H9 (cell line): Measurements from ENCODE around the gene UBE2L5. TPM values are rescaled to one million over a fixed set of nuclear protein-coding genes. Genes with fewer than 3 reads are reported as not detected.

Source experiments
- DNase-seq: peaks from one replicate; pipeline ENCODE4 v3.0.0-alpha.2; 2017
- H2AFZ ChIP-seq: one replicate; pipeline ENCODE4 v1.6.1; 2013; ENCODE audit warnings: mild to moderate bottlenecking, low read length, control low read depth, moderate library complexity
- H2AK5ac ChIP-seq: 2 replicates; pipeline ENCODE4 v1.6.1; 2013; ENCODE audit warnings: low read length, control low read depth, mixed read lengths; ENCODE audit not compliant: insufficient read length
- H2BK120ac ChIP-seq: one replicate; pipeline ENCODE4 v1.6.1; 2013; ENCODE audit warnings: low read depth, mild to moderate bottlenecking, low read length, control low read depth, inconsistent platforms; ENCODE audit not compliant: poor library complexity, severe bottlenecking
- H2BK12ac ChIP-seq: 2 replicates; pipeline ENCODE4 v1.6.1; 2013; ENCODE audit warnings: low read length, control low read depth, mixed read lengths, low read depth; ENCODE audit not compliant: insufficient read length
- H2BK15ac ChIP-seq: 2 replicates; pipeline ENCODE4 v1.6.1; 2013; ENCODE audit warnings: low read depth, low read length, control low read depth
- H2BK20ac ChIP-seq: one replicate; pipeline ENCODE4 v1.6.1; 2013; ENCODE audit warnings: low read depth, mild to moderate bottlenecking, low read length, control low read depth, inconsistent platforms; ENCODE audit not compliant: poor library complexity, severe bottlenecking
- H2BK5ac ChIP-seq: 2 replicates; pipeline ENCODE4 v1.6.1; 2013; ENCODE audit warnings: low read length, control low read depth, mixed read lengths; ENCODE audit not compliant: insufficient read length
- H3K14ac ChIP-seq: 2 replicates; pipeline ENCODE4 v1.6.1; 2013; ENCODE audit warnings: low read length, control low read depth; ENCODE audit not compliant: insufficient read depth
- H3K18ac ChIP-seq: 2 replicates; pipeline ENCODE4 v1.6.1; 2013; ENCODE audit warnings: low read depth, mild to moderate bottlenecking, mixed read lengths, low read length, control low read depth; ENCODE audit not compliant: insufficient read length
- H3K23ac ChIP-seq: 2 replicates; pipeline ENCODE4 v1.6.1; 2013; ENCODE audit warnings: low read length, control low read depth, mixed read lengths, low read depth; ENCODE audit not compliant: insufficient read length
- H3K23me2 ChIP-seq: 2 replicates; pipeline ENCODE4 v1.6.1; 2013; ENCODE audit warnings: low read depth, mild to moderate bottlenecking, mixed read lengths, low read length, control low read depth; ENCODE audit not compliant: insufficient read length, poor library complexity, severe bottlenecking
- H3K27ac ChIP-seq: 2 replicates; pipeline ENCODE4 v1.5.1; 2013; ENCODE audit warnings: low read length, control low read depth, mixed read lengths, low read depth; ENCODE audit not compliant: insufficient read length
- H3K27me3 ChIP-seq: 2 replicates; pipeline ENCODE4 v1.6.1; 2013; ENCODE audit warnings: low read length, control low read depth, inconsistent platforms; ENCODE audit not compliant: insufficient read depth
- H3K4ac ChIP-seq: 2 replicates; pipeline ENCODE4 v1.6.1; 2013; ENCODE audit warnings: low read depth, mild to moderate bottlenecking, control low read depth, inconsistent platforms, low read length, moderate library complexity
- H3K4me1 ChIP-seq: 2 replicates; pipeline ENCODE4 v1.6.1; 2013; ENCODE audit warnings: low read length, control low read depth, inconsistent platforms; ENCODE audit not compliant: insufficient read depth
- H3K4me2 ChIP-seq: 2 replicates; pipeline ENCODE4 v1.6.1; 2013; ENCODE audit warnings: low read length, control low read depth, mixed read lengths; ENCODE audit not compliant: insufficient read length, insufficient read depth
- H3K56ac ChIP-seq: 2 replicates; pipeline ENCODE4 v1.6.1; 2013; ENCODE audit warnings: low read depth, mild to moderate bottlenecking, mixed read lengths, low read length, control low read depth; ENCODE audit not compliant: insufficient read length
- H3K79me1 ChIP-seq: 2 replicates; pipeline ENCODE4 v1.6.1; 2013; ENCODE audit warnings: low read depth, mild to moderate bottlenecking, moderate library complexity, low read length, control low read depth, inconsistent platforms; ENCODE audit not compliant: insufficient read depth, poor library complexity, severe bottlenecking
- H3K79me2 ChIP-seq: 2 replicates; pipeline ENCODE4 v1.6.1; 2013; ENCODE audit warnings: low read length, control low read depth, inconsistent platforms; ENCODE audit not compliant: insufficient read depth
- H3K9ac ChIP-seq: 2 replicates; pipeline ENCODE4 v1.6.1; 2013; ENCODE audit warnings: low read length, control low read depth, mixed read lengths; ENCODE audit not compliant: insufficient read length; ENCODE audit errors: extremely low read depth
- H3K9me3 ChIP-seq: one replicate; pipeline ENCODE4 v1.6.1; 2013; ENCODE audit warnings: low read depth, low read length, inconsistent platforms; ENCODE audit not compliant: control insufficient read depth
- H3T11ph ChIP-seq: one replicate; pipeline ENCODE4 v1.6.1; 2013; ENCODE audit warnings: mild to moderate bottlenecking, low read length, control low read depth, inconsistent platforms
- H4K20me1 ChIP-seq: one replicate; pipeline ENCODE4 v1.6.1; 2013; ENCODE audit not compliant: control insufficient read depth, insufficient read length, insufficient read depth
- H4K5ac ChIP-seq: 2 replicates; pipeline ENCODE4 v1.6.1; 2013; ENCODE audit warnings: low read depth, mild to moderate bottlenecking, mixed read lengths, low read length, control low read depth; ENCODE audit not compliant: insufficient read length
- H4K8ac ChIP-seq: replicated peaks from 2 replicates; pipeline ENCODE4 v1.6.1; 2013; ENCODE audit warnings: low read length, control low read depth, mixed read lengths, low read depth; ENCODE audit not compliant: insufficient read length
- H4K91ac ChIP-seq: 2 replicates; pipeline ENCODE4 v1.6.1; 2013; ENCODE audit warnings: low read depth, mild to moderate bottlenecking, moderate library complexity, mixed read lengths, low read length, control low read depth; ENCODE audit not compliant: insufficient read length
- H3K27ac Mint-ChIP-seq, 3 experiments: 2 replicates in 2 of 3; 3 replicates in 1 of 3; pipeline ENCODE4 v1.8.0; 2020 to 2021; ENCODE audit warnings: mixed read lengths in 3 of 3, mild to moderate bottlenecking in 1 of 3, moderate library complexity in 1 of 3
- H3K27me3 Mint-ChIP-seq: 2 replicates; pipeline ENCODE4 v1.8.0; 2021; ENCODE audit warnings: low read depth, mild to moderate bottlenecking, moderate library complexity, mixed read lengths
- H3K36me3 Mint-ChIP-seq, 3 experiments: 2 replicates in 2 of 3; 3 replicates in 1 of 3; pipeline ENCODE4 v1.8.0; 2020 to 2021; ENCODE audit warnings: low read depth in 3 of 3, mixed read lengths in 3 of 3; ENCODE audit not compliant: insufficient read depth in 1 of 3
- H3K4me1 Mint-ChIP-seq, 2 experiments: 2 replicates each; pipeline ENCODE4 v1.8.0; 2020; ENCODE audit warnings: mixed read lengths in 2 of 2
- H3K4me3 Mint-ChIP-seq, 2 experiments: 2 replicates in 1 of 2; 3 replicates in 1 of 2; pipeline ENCODE4 v1.8.0; 2020 to 2021; ENCODE audit warnings: mild to moderate bottlenecking in 2 of 2, mixed read lengths in 2 of 2, moderate library complexity in 1 of 2
- H3K9me3 Mint-ChIP-seq, 2 experiments: 2 replicates in 1 of 2; 3 replicates in 1 of 2; pipeline ENCODE4 v1.8.0; 2020; ENCODE audit warnings: mild to moderate bottlenecking in 2 of 2, mixed read lengths in 2 of 2, moderate library complexity in 1 of 2
- CTCF ChIP-seq: fragments of 200-600 bp; sonication (generic); conservative IDR thresholded peaks from 3 replicates; pipeline ENCODE4 v1.8.0; 2021; ENCODE audit warnings: antibody characterized with exemption, mild to moderate bottlenecking
- WGBS: extraction: QIAGEN DNeasy Blood & Tissue Kit; methylation state at CpG from one replicate; pipeline ENCODE4 v1.1.7; 2013; ENCODE audit warnings: missing lambda C conversion rate, low lambda C conversion rate, mixed read lengths; ENCODE audit not compliant: insufficient read length; ENCODE audit errors: extremely low coverage; 5-methylcytosine and 5-hydroxymethylcytosine counted together
- total RNA-seq: library from RNA; stranded (reverse); gene quantifications from 2 replicates; pipeline ENCODE4 v1.2.1, GENCODE V29; 2021

The UBE2L5 gene
- total RNA-seq, 1 experiment from 2014 or later, result 0.20 TPM

GRCh38 chr13:30423891-30424290, 1.6 kb downstream of the UBE2L5 start:
- Histone ChIP-seq H3K9ac (no peak overlapping the region), H3K56ac (no peak overlapping the region), H3K23me2 (peaks cover 3% of the 10 kb centered on the region), H3K14ac (no peak overlapping the region), H4K91ac (no peak overlapping the region), H4K8ac (no peak overlapping the region), H2BK15ac (no peak overlapping the region), H3K79me1 (no peaks in the 10 kb centered on the region), H3K4ac (no peak overlapping the region), H4K5ac (no peak overlapping the region), H4K20me1 (no peaks in the 10 kb centered on the region), H3K27ac (no peak overlapping the region), H2AFZ (no peak overlapping the region), H2BK12ac (no peak overlapping the region), H2AK5ac (no peak overlapping the region), H2BK120ac (no peak overlapping the region), H2BK20ac (no peak overlapping the region), H3K4me1 (0 out of 2 replicates have a peak, but pooled peaks cover 3% of the 10 kb centered on the region), H3T11ph (no peak overlapping the region), H3K79me2 (no peaks in the 10 kb centered on the region), H3K9me3 (no peaks in the 10 kb centered on the region), H2BK5ac (no peak overlapping the region), H3K23ac (no peak overlapping the region), H3K18ac (no peak overlapping the region), H3K4me2 (no peak overlapping the region), H3K27me3 (no peaks in the 10 kb centered on the region; the same call in 1 of the 2 replicates)
- WGBS, result no CpG with 5 or more reads among the region's 3 CpGs
- Mint-ChIP-seq H3K9me3 (peaks cover 0 to 3% of the 10 kb centered on the region in 2 experiments; a peak in 1 of 5 replicates), H3K27ac (no peak overlapping the region), H3K4me3 (no peak overlapping the region), H3K4me1 (peaks cover 12 to 13% of the 10 kb centered on the region in 2 experiments), H3K36me3 (no peaks in the 10 kb centered on the region; a peak in 2 of 7 replicates), H3K27me3 (peaks cover 21% of the 10 kb centered on the region)
- no peak for TF ChIP-seq CTCF
- no peak for DNase-seq
